ENCODE data around the gene ARHGAP6. TPM values are rescaled to one million over a fixed set of nuclear protein-coding genes. Genes with fewer than 3 reads are reported as not detected.

Gene ARHGAP6
- total RNA-seq, 1 donor from 2014 or later: 3.1 TPM

- TF ChIP-seq CTCF (IDR thresholded peaks at IDR 0.05; ENCODE audit: borderline replicate concordance): no peak
- Histone ChIP-seq H3K4me3 (no peak overlapping the region), H3K9me3 (replicated peaks) (no peaks in the 10 kb centered on the region), H3K27ac (replicated peaks) (no peak overlapping the region), H3K27me3 (ENCODE audit: low read depth) (no peaks in the 10 kb centered on the region), H3K4me1 (no peaks in the 10 kb centered on the region), H3K36me3 (no peaks in the 10 kb centered on the region)
- intact Hi-C loops (cut with micrococcal nuclease): no loop called here
- no peak for DNase-seq
Observed at GRCh38 chrX:11215191-11215921, 450.4 kb downstream of the ARHGAP6 start.

DNA sequence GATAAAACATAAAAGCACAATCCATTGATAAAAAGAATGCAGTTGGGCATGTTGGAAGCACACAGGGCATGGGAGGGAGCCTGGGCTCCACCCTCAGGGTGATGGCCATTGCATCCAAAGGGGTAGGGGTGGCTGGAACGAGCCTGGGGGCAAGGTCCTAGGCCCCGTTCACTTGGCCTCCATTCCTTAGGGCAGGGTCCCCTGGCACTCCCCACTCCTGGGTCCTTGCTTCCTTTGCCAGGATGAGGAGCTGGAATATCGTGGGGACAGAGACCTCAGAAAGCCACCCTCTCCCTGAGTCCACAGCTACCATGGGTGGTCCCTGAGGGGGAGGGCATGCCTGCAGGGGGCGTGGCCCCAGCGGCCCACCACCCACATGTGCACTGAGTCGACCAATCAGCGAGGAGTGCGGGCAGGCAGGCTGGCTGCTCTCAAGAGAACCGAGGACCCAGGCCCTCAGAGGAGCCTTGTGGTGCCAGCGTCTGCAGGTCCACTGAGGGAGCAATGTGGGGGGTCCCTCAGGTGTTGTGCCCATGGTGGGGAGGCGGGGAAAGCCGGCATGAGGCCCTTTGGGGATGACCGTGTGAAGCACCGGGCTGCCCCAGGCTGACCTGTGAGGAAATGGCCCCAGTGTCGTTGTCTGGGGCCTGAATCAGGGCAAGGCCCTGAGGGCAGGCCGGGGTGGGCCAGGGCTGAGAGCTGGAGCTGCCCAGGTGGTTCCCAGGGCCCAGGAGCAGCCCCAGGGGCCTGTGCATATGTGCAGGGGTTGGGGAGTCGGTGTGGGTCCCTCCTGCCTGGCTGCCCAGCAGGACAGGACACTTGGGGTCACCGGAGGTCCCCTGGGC is 451.2 kb downstream of the ARHGAP6 start:
- no peak overlapping the region for H3K27ac ChIP-seq (replicated peaks)
- DNase-seq: no peak
- intact Hi-C loops (cut with micrococcal nuclease): no loop called here
- H3K36me3 ChIP-seq: no peaks in the 10 kb centered on the region
- H3K4me3 ChIP-seq: no peak overlapping the region
- H3K27me3 ChIP-seq (ENCODE audit: low read depth): no peaks in the 10 kb centered on the region
- TF ChIP-seq CTCF (IDR thresholded peaks at IDR 0.05; ENCODE audit: borderline replicate concordance): no peak
- H3K4me1 ChIP-seq: no peaks in the 10 kb centered on the region
- H3K9me3 ChIP-seq (replicated peaks): no peaks in the 10 kb centered on the region

DNA sequence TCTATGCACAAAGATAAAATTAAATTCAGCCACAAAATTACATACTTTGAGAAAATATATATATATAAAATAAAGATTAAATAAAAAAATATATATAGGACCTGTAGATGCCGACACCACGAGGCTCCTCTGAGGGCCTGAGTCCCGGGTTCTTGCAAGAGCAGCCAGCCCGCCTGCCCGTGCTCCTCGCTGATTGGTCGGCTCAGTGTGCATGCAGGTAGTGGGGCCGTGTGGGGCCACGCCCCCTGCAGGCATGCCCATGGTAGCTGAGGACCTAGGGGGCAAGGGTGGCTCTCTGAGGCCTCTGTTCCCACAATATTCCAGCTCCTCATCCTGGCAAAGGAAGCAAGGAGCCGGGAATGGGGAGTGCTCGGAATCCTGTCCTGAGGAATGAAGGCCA is 453.0 kb downstream of the ARHGAP6 start:
- Histone ChIP-seq H3K36me3 (no peaks in the 10 kb centered on the region), H3K4me3 (no peak overlapping the region)

GRCh38 chrX:11210415-11210801 is 455.3 kb downstream of the ARHGAP6 start:
- Histone ChIP-seq H3K36me3 (no peaks in the 10 kb centered on the region), H3K4me3 (no peak overlapping the region), H3K4me1 (no peaks in the 10 kb centered on the region), H3K27ac (replicated peaks) (no peak overlapping the region), H3K9me3 (replicated peaks) (no peaks in the 10 kb centered on the region), H3K27me3 (ENCODE audit: low read depth) (no peaks in the 10 kb centered on the region)
- TF ChIP-seq CTCF (IDR thresholded peaks at IDR 0.05; ENCODE audit: borderline replicate concordance): no peak
- no peak for DNase-seq
- intact Hi-C loops (cut with micrococcal nuclease): no loop called here

More for the DNA sequence above, 453.0 kb downstream of the ARHGAP6 start:
- no peak for DNase-seq
- Histone ChIP-seq H3K27me3 (ENCODE audit: low read depth) (no peaks in the 10 kb centered on the region), H3K27ac (replicated peaks) (no peak overlapping the region), H3K9me3 (replicated peaks) (no peaks in the 10 kb centered on the region), H3K4me1 (no peaks in the 10 kb centered on the region)
- intact Hi-C loops (cut with micrococcal nuclease): no loop called here
- TF ChIP-seq CTCF (IDR thresholded peaks at IDR 0.05; ENCODE audit: borderline replicate concordance): no peak

DNA sequence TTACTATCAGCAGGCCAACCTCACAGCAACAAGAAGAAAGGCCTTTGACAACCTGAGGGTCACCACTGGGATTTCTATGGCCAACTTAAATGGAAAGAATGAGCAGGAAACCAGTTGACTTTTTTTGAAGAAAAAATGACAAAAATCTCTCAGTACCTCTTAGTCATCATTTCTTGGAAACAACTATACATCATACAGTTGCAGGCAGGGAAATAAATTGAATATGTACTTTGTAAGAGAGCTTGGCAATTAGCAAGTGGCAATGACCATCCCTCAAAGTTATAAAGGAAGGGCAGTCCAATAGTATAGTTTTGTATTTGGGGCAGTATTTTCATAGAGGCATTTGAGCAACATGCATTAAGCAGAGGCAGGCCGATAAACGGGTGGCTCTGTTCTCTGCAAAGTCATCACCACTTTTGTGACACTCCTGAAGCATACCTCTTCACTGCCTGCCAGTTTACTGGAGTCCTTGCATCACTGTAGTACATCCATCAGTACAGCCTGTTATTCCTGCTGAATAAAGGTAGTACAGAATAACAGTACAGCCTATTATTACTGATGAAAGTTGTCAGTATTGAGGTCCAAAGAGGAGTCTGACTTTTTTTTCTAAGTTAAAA is 455.8 kb downstream of the ARHGAP6 start:
- intact Hi-C loops (cut with micrococcal nuclease): no loop called here
- H3K4me3 ChIP-seq: no peak overlapping the region
- no peaks in the 10 kb centered on the region for H3K4me1 ChIP-seq
- H3K36me3 ChIP-seq: no peaks in the 10 kb centered on the region
- no peaks in the 10 kb centered on the region for H3K9me3 ChIP-seq (replicated peaks)
- H3K27me3 ChIP-seq (ENCODE audit: low read depth): no peaks in the 10 kb centered on the region
- H3K27ac ChIP-seq (replicated peaks): no peak overlapping the region
- no peak for DNase-seq
- TF ChIP-seq CTCF (IDR thresholded peaks at IDR 0.05; ENCODE audit: borderline replicate concordance): no peak
